ENCODE data around the gene SOBP.

SOBP gene

GRCh38 chr6:107692351-107692750, 202.4 kb downstream of the SOBP start:
- DNase-seq (ENCODE audit: low spot score), result no peak

GRCh38 chr6:107695061-107695720, 205.3 kb downstream of the SOBP start:
- no peak for DNase-seq (ENCODE audit: low spot score)

GRCh38 chr6:107697682-107698081, 207.8 kb downstream of the SOBP start:
- no peak for DNase-seq (ENCODE audit: low spot score)

- no peak for DNase-seq (ENCODE audit: low spot score)
These were observed 208.2 kb downstream of the SOBP start for GRCh38 chr6:107698146-107698545.

- DNase-seq (ENCODE audit: low spot score), result no peak
These were observed 209.3 kb downstream of the SOBP start for GRCh38 chr6:107699254-107699653.

- no peak for DNase-seq (ENCODE audit: low spot score)
These were observed 209.9 kb downstream of the SOBP start for GRCh38 chr6:107699697-107700325.

- no peak for DNase-seq (ENCODE audit: low spot score)
These were observed 213.7 kb downstream of the SOBP start for GRCh38 chr6:107703606-107704005.

- DNase-seq (ENCODE audit: low spot score), result peak; percentile 18
These were observed 214.6 kb downstream of the SOBP start for GRCh38 chr6:107704347-107705013.

GRCh38 chr6:107706516-107707115, 216.7 kb downstream of the SOBP start:
- DNase-seq (ENCODE audit: low spot score), result no peak

- no peak for DNase-seq (ENCODE audit: low spot score)
These were observed 217.7 kb downstream of the SOBP start for GRCh38 chr6:107707346-107708275.

GRCh38 chr6:107708435-107708834, 218.5 kb downstream of the SOBP start:
- no peak for DNase-seq (ENCODE audit: low spot score)

- DNase-seq (ENCODE audit: low spot score), result peak; percentile 44
These were observed 219.4 kb downstream of the SOBP start for GRCh38 chr6:107709341-107709740.

All from CD4-positive, alpha-beta T cell treated with Interleukin-6 at 100 ng/mL for 8 hours (primary cell).